Body of pancreas (tissue), 4 donors: ENCODE results near the gene NSF.
"Not testable (repeated sequence)": the region's sequence is repeated elsewhere in the genome, so short reads cannot be mapped to it uniquely, and the experiment has no call there.

Experiments used
- CTCF ChIP-seq, 7 experiments: fragments of 450-650 bp in 4 of 7; fragments of 200-600 bp in 3 of 7; sonication (generic) in 3 of 7; IDR thresholded peaks; one replicate each; pipeline ENCODE4 v1.5.1; 2016 to 2019; ENCODE audit warnings: antibody characterized with exemption in 7 of 7
- POLR2A ChIP-seq, 3 donors: fragments of 450-650 bp; IDR thresholded peaks; one replicate each; pipeline ENCODE4 v1.6.1; 2016; ENCODE audit warnings: antibody characterized with exemption in 3 of 3, mild to moderate bottlenecking in 2 of 3

GRCh38 chr17:46632146-46632545 is 41.7 kb downstream of the NSF start:
- TF ChIP-seq CTCF, POLR2A (IDR thresholded peaks at IDR 0.05): not testable (repeated sequence)
